ENCODE measurements around the gene CRB3.

The CRB3 gene

GRCh38 chr19:6433663-6434062 is 30.4 kb upstream of the CRB3 start, which contains the start of gene SLC25A41:
SLC25A41 (minus strand) TSS chr19:6433763; CDS start chr19:6433693, 70 bp downstream.
- TF ChIP-seq EZH2phosphoT487 (IDR thresholded peaks at IDR 0.05; ENCODE audit: low read length) = no peak
- no peak for TF ChIP-seq CTCF (IDR thresholded peaks at IDR 0.05; ENCODE audit: low read length)
- TF ChIP-seq EZH2 (optimal IDR thresholded peaks at IDR 0.05; ENCODE audit: low read depth, low read length) = no peak
- no peak within 1 kb of the TSS for H3K9ac ChIP-seq (ENCODE audit: low read length)
- H3K4me3 ChIP-seq (ENCODE audit: low read length) = no peak within 1 kb of the TSS
- H3F3A ChIP-seq (ENCODE audit: insufficient read depth, low read length) = no peaks in the 10 kb centered on the region
- H4K20me1 ChIP-seq (ENCODE audit: insufficient read depth, low read length) = no peaks in the 10 kb centered on the region
- no peak within 1 kb of the TSS for H3K4me2 ChIP-seq (ENCODE audit: low read depth, low read length)
- peaks cover 18% of the 10 kb centered on the region; the same call in 1 of the 2 replicates for H3K27me3 ChIP-seq (replicated peaks; ENCODE audit: insufficient read depth, low read length)
- no peaks in the 10 kb centered on the region for H3K4me1 ChIP-seq (ENCODE audit: low read length)
- no peak for DNase-seq
- H3K79me2 ChIP-seq (ENCODE audit: low read length) = no peaks in the 10 kb centered on the region
- H3K9me2 ChIP-seq (replicated peaks; ENCODE audit: insufficient read depth, low read length) = no peaks in the 10 kb centered on the region
- H3K36me3 ChIP-seq (replicated peaks; ENCODE audit: insufficient read depth, low read length) = no peaks in the 10 kb centered on the region
- H3K27ac ChIP-seq (ENCODE audit: low read length) = no peak within 1 kb of the TSS
- no peaks in the 10 kb centered on the region for H3K9me3 ChIP-seq (replicated peaks; ENCODE audit: insufficient read depth, low read length)
- no peak within 1 kb of the TSS for H2AFZ ChIP-seq (ENCODE audit: low read length)

GRCh38 chr19:6439743-6440142 is 24.3 kb upstream of the CRB3 start:
- no peak overlapping the region for H3K9ac ChIP-seq (ENCODE audit: low read length)
- no peaks in the 10 kb centered on the region for H3F3A ChIP-seq (ENCODE audit: insufficient read depth, low read length)
- H3K9me3 ChIP-seq (replicated peaks; ENCODE audit: insufficient read depth, low read length) = no peaks in the 10 kb centered on the region
- H3K79me2 ChIP-seq (ENCODE audit: low read length) = no peaks in the 10 kb centered on the region
- peaks cover 15% of the 10 kb centered on the region for H3K27me3 ChIP-seq (replicated peaks; ENCODE audit: insufficient read depth, low read length)
- no peaks in the 10 kb centered on the region for H4K20me1 ChIP-seq (ENCODE audit: insufficient read depth, low read length)
- no peaks in the 10 kb centered on the region for H3K4me1 ChIP-seq (ENCODE audit: low read length)
- H3K27ac ChIP-seq (ENCODE audit: low read length) = no peak overlapping the region
- no peak overlapping the region for H3K4me3 ChIP-seq (ENCODE audit: low read length)
- no peak overlapping the region for H3K4me2 ChIP-seq (ENCODE audit: low read depth, low read length)
- TF ChIP-seq EZH2phosphoT487 (IDR thresholded peaks at IDR 0.05; ENCODE audit: low read length) (no peak), CTCF (IDR thresholded peaks at IDR 0.05; ENCODE audit: low read length) (no peak), EZH2 (optimal IDR thresholded peaks at IDR 0.05; ENCODE audit: low read depth, low read length) (no peak)
- no peaks in the 10 kb centered on the region for H3K36me3 ChIP-seq (replicated peaks; ENCODE audit: insufficient read depth, low read length)
- no peaks in the 10 kb centered on the region for H3K9me2 ChIP-seq (replicated peaks; ENCODE audit: insufficient read depth, low read length)
- H2AFZ ChIP-seq (ENCODE audit: low read length) = no peak overlapping the region
- no peak for DNase-seq

- DNase-seq = no peak
- Histone ChIP-seq H3K79me2 (ENCODE audit: low read length) (no peaks in the 10 kb centered on the region), H3K9me2 (replicated peaks; ENCODE audit: insufficient read depth, low read length) (no peaks in the 10 kb centered on the region), H3K9me3 (replicated peaks; ENCODE audit: insufficient read depth, low read length) (no peaks in the 10 kb centered on the region), H3K36me3 (replicated peaks; ENCODE audit: insufficient read depth, low read length) (no peaks in the 10 kb centered on the region), H3F3A (ENCODE audit: insufficient read depth, low read length) (no peaks in the 10 kb centered on the region), H3K4me2 (ENCODE audit: low read depth, low read length) (no peak overlapping the region), H3K9ac (ENCODE audit: low read length) (no peak overlapping the region), H3K27ac (ENCODE audit: low read length) (no peak overlapping the region), H3K4me3 (ENCODE audit: low read length) (no peak overlapping the region), H3K27me3 (replicated peaks; ENCODE audit: insufficient read depth, low read length) (peaks cover 15% of the 10 kb centered on the region), H4K20me1 (ENCODE audit: insufficient read depth, low read length) (no peaks in the 10 kb centered on the region), H3K4me1 (ENCODE audit: low read length) (no peaks in the 10 kb centered on the region), H2AFZ (ENCODE audit: low read length) (no peak overlapping the region)
- no peak for TF ChIP-seq EZH2phosphoT487 (IDR thresholded peaks at IDR 0.05; ENCODE audit: low read length)
- no peak for TF ChIP-seq EZH2 (optimal IDR thresholded peaks at IDR 0.05; ENCODE audit: low read depth, low read length)
- no peak for TF ChIP-seq CTCF (IDR thresholded peaks at IDR 0.05; ENCODE audit: low read length)
These were observed 23.2 kb upstream of the CRB3 start for GRCh38 chr19:6440905-6441304.

All from MM.1S (cell line).